Measurements from ENCODE around the gene SETSIP.
"Not testable (repeated sequence)": the region's sequence is repeated elsewhere in the genome, so short reads cannot be mapped to it uniquely, and the experiment has no call there.

- not testable (repeated sequence) for TF ChIP-seq CTCF (conservative IDR thresholded peaks at IDR 0.05); ZFX (IDR thresholded peaks at IDR 0.05)
These were observed 2.9 kb upstream of the SETSIP start for GRCh38 chr1:92078077-92078476.

Data from C4-2B (cell line).